K562 (cell line): ENCODE measurements around the gene PTCH2. TPM values are rescaled to one million over a fixed set of nuclear protein-coding genes. Genes with fewer than 3 reads are reported as not detected.

Experiments used
- CHD4 ChIP-seq: fragments of 200-600 bp; sonication (generic); IDR thresholded peaks from 3 replicates; pipeline ENCODE4 v1.6.1; 2012; ENCODE audit warnings: low read depth, mild to moderate bottlenecking, mixed read lengths, low read length, inconsistent platforms; ENCODE audit not compliant: insufficient read depth, insufficient replicate concordance, poor library complexity, severe bottlenecking
- ETV6 ChIP-seq, 3 experiments: fragments of 150-350 bp in 1 of 3; sonication (generic) in 1 of 3; formaldehyde crosslinking in 1 of 3; IDR thresholded peaks; 2 replicates each; pipeline versions ENCODE4 v1.6.1 to v1.8.0; 2014 to 2022; ENCODE audit warnings: borderline replicate concordance in 2 of 3, low read depth in 2 of 3, antibody characterized with exemption in 1 of 3, low read length in 1 of 3, mild to moderate bottlenecking in 1 of 3, missing genetic modification reagents in 1 of 3
- GTF2A2 ChIP-seq: IDR thresholded peaks from 2 replicates; pipeline ENCODE4 v1.6.1; 2016; ENCODE audit warnings: mild to moderate bottlenecking, missing genetic modification characterization, missing compliant biosample characterization
- POLR2AphosphoS5 ChIP-seq: IDR thresholded peaks from 2 replicates; pipeline ENCODE4 v1.6.1; 2011; ENCODE audit warnings: mild to moderate bottlenecking, low read depth, low read length, moderate library complexity; ENCODE audit not compliant: control insufficient read depth, insufficient read depth
- PRMT5 ChIP-seq: sonication (generic); formaldehyde crosslinking; IDR thresholded peaks from 2 replicates; pipeline ENCODE4 v1.5.0; 2020; ENCODE audit warnings: missing genetic modification reagents
- ZNF23 ChIP-seq: fragments of 250-450 bp; sonication (Bioruptor Pico); IDR thresholded peaks from 2 replicates; pipeline ENCODE4 v1.4.0; 2020; ENCODE audit warnings: mild to moderate bottlenecking
- polyA plus RNA-seq, 8 experiments: library from polyadenylated mRNA; depleted of rRNA in 4 of 8; stranded (reverse) in 5 of 8; unstranded in 3 of 8; fragments of >200 nt; fragmentation: Nextera tagmentation in 2 of 8; fragmentation: Illumina TruSeq in 1 of 8; extraction: Ambion mirVana in 2 of 8; extraction: Trizol in 1 of 8; gene quantifications; 2 replicates each; pipeline versions ENCODE4 v1.2.1 to v1.2.3, GENCODE V29; 2011 to 2014; ENCODE audit warnings: inconsistent platforms in 1 of 8, missing spikeins in 1 of 8
- total RNA-seq, 7 experiments: library from RNA; depleted of rRNA in 6 of 7; stranded (reverse); fragments of >200 nt in 6 of 7; fragmentation: Illumina TruSeq in 2 of 7; extraction: Trizol in 2 of 7; gene quantifications; 2 replicates each; pipeline versions ENCODE4 v1.2.1 to v1.2.3, GENCODE V29; 2011 to 2021; ENCODE audit warnings: low replicate concordance in 1 of 7
- TF ChIP-seq, protein P1 (sequence below): fragments of 250-450 bp; sonication (Bioruptor Pico); IDR thresholded peaks from 2 replicates; pipeline ENCODE4 v1.5.0; 2020; ENCODE audit warnings: mild to moderate bottlenecking
- TF ChIP-seq, protein P2 (sequence below): fragments of 250-450 bp; sonication (Bioruptor Pico); IDR thresholded peaks from 2 replicates; pipeline ENCODE4 v1.8.0; 2021; ENCODE audit warnings: borderline replicate concordance, mild to moderate bottlenecking, moderate library complexity; ENCODE audit not compliant: poor library complexity, severe bottlenecking
- TF ChIP-seq, protein P3 (sequence below): fragments of 450-650 bp; conservative IDR thresholded peaks from 2 replicates; pipeline ENCODE4 v1.6.1; 2016; ENCODE audit warnings: missing genetic modification characterization, low read depth, mild to moderate bottlenecking, missing compliant biosample characterization, moderate library complexity
- TF ChIP-seq, protein P4 (sequence below): fragments of 250-450 bp; sonication (Bioruptor Pico); IDR thresholded peaks from 2 replicates; pipeline ENCODE4 v1.5.0; 2020; ENCODE audit warnings: mild to moderate bottlenecking, borderline replicate concordance
- TF ChIP-seq, protein P5 (sequence below): fragments of 150-350 bp; conservative IDR thresholded peaks from 2 replicates; pipeline ENCODE4 v1.6.1; 2014; ENCODE audit warnings: low read length
- TF ChIP-seq, protein P6 (sequence below): fragments of 250-450 bp; sonication (Bioruptor Pico); IDR thresholded peaks from 2 replicates; pipeline ENCODE4 v1.4.0; 2020; ENCODE audit warnings: mild to moderate bottlenecking

Gene PTCH2
- total and polyA plus RNA-seq, 9 of the 15 experiments (the other 6 are each of a cell fraction or from before 2014, with no cell fraction given), result 0.15 to 27.3 (median 0.48) TPM; not detected in 1

DNA sequence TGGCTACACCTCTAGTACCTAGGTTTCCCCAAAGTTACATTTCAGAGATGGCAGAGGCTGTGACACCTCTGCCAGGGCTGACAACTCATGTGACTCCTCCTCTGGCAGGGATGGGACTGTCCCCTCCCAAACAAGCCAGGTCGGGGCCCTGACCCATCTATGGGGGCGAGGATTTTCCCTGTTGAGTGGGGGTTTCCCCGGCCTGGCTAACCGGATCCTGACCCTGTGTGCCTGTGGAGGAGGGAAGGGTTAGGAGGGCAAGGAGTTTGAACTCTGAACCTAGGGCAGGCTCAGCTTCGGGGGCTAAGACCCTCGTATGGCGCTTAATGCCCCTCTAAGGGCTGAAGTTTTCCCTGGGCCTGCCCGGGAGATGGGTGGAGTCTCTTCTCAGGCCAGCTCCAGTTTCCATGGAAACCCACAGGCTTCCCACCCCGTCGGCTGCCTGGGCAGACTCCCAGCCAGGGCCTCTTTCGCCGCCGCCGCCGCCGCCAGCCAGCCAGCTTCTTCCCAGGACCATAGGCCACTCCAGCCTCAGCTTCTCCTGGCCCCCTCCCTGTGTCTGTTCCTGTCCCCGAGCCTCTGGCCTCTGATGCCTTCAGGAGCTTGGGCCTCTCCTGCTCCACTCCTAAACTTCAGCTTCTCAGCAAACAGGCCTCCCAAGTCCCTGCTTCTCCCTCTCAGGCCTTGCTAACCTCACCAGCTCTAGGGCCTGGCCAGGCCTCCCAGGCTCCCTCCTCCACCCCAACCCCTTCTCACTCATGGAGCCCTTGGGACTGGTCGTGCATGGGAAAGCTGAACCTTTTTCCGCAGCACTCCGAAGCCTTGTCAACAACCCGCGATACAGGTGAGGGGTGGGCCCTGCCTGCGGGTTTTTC, 34.8 kb downstream of the PTCH2 start, which contains the start of gene BTBD19 (continued):
- TF ChIP-seq, protein P1, sequence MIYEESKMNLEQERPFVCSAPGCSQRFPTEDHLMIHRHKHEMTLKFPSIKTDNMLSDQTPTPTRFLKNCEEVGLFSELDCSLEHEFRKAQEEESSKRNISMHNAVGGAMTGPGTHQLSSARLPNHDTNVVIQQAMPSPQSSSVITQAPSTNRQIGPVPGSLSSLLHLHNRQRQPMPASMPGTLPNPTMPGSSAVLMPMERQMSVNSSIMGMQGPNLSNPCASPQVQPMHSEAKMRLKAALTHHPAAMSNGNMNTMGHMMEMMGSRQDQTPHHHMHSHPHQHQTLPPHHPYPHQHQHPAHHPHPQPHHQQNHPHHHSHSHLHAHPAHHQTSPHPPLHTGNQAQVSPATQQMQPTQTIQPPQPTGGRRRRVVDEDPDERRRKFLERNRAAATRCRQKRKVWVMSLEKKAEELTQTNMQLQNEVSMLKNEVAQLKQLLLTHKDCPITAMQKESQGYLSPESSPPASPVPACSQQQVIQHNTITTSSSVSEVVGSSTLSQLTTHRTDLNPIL, result peak; percentile 57; the same call in 1 of the 2 replicates
- TF ChIP-seq, protein P2, sequence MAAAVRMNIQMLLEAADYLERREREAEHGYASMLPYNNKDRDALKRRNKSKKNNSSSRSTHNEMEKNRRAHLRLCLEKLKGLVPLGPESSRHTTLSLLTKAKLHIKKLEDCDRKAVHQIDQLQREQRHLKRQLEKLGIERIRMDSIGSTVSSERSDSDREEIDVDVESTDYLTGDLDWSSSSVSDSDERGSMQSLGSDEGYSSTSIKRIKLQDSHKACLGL (CRISPR knock-in tag), result peak; percentile 2
- TF ChIP-seq, protein P3, sequence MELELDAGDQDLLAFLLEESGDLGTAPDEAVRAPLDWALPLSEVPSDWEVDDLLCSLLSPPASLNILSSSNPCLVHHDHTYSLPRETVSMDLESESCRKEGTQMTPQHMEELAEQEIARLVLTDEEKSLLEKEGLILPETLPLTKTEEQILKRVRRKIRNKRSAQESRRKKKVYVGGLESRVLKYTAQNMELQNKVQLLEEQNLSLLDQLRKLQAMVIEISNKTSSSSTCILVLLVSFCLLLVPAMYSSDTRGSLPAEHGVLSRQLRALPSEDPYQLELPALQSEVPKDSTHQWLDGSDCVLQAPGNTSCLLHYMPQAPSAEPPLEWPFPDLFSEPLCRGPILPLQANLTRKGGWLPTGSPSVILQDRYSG (tag), result peak; percentile 80
- TF ChIP-seq PRMT5 (CRISPR knock-in tag) (no peak), ETV6 (IDR thresholded peaks at IDR 0.05; ENCODE audit: borderline replicate concordance in 1 of 2, low read depth in 2 of 2, low read length in 1 of 2) (no peak; a peak in 1 of 4 replicates), ETV6 (CRISPR knock-in tag; IDR thresholded peaks at IDR 0.05; ENCODE audit: borderline replicate concordance) (no peak), CHD4 (peak; percentile 45), ZNF23 (CRISPR knock-in tag) (peak; percentile 28; the same call in 1 of the 2 replicates), GTF2A2 (tag) (peak; percentile 68; the same call in 1 of the 2 replicates), POLR2AphosphoS5 (no peak)
- TF ChIP-seq, protein P4, sequence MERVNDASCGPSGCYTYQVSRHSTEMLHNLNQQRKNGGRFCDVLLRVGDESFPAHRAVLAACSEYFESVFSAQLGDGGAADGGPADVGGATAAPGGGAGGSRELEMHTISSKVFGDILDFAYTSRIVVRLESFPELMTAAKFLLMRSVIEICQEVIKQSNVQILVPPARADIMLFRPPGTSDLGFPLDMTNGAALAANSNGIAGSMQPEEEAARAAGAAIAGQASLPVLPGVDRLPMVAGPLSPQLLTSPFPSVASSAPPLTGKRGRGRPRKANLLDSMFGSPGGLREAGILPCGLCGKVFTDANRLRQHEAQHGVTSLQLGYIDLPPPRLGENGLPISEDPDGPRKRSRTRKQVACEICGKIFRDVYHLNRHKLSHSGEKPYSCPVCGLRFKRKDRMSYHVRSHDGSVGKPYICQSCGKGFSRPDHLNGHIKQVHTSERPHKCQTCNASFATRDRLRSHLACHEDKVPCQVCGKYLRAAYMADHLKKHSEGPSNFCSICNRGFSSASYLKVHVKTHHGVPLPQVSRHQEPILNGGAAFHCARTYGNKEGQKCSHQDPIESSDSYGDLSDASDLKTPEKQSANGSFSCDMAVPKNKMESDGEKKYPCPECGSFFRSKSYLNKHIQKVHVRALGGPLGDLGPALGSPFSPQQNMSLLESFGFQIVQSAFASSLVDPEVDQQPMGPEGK (CRISPR knock-in tag), result 0 out of 2 replicates have a peak, but pooled peaks have one; percentile 13
- TF ChIP-seq, protein P5, sequence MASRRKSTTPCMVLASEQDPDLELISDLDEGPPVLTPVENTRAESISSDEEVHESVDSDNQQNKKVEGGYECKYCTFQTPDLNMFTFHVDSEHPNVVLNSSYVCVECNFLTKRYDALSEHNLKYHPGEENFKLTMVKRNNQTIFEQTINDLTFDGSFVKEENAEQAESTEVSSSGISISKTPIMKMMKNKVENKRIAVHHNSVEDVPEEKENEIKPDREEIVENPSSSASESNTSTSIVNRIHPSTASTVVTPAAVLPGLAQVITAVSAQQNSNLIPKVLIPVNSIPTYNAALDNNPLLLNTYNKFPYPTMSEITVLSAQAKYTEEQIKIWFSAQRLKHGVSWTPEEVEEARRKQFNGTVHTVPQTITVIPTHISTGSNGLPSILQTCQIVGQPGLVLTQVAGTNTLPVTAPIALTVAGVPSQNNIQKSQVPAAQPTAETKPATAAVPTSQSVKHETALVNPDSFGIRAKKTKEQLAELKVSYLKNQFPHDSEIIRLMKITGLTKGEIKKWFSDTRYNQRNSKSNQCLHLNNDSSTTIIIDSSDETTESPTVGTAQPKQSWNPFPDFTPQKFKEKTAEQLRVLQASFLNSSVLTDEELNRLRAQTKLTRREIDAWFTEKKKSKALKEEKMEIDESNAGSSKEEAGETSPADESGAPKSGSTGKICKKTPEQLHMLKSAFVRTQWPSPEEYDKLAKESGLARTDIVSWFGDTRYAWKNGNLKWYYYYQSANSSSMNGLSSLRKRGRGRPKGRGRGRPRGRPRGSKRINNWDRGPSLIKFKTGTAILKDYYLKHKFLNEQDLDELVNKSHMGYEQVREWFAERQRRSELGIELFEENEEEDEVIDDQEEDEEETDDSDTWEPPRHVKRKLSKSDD, result no peak
- TF ChIP-seq, protein P6, sequence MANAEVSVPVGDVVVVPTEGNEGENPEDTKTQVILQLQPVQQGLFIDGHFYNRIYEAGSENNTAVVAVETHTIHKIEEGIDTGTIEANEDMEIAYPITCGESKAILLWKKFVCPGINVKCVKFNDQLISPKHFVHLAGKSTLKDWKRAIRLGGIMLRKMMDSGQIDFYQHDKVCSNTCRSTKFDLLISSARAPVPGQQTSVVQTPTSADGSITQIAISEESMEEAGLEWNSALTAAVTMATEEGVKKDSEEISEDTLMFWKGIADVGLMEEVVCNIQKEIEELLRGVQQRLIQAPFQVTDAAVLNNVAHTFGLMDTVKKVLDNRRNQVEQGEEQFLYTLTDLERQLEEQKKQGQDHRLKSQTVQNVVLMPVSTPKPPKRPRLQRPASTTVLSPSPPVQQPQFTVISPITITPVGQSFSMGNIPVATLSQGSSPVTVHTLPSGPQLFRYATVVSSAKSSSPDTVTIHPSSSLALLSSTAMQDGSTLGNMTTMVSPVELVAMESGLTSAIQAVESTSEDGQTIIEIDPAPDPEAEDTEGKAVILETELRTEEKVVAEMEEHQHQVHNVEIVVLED, result 0 out of 2 replicates have a peak, but pooled peaks have one; percentile 4
